ENCODE results near the gene ARL6IP1. TPM values are rescaled to one million over a fixed set of nuclear protein-coding genes. Genes with fewer than 3 reads are reported as not detected.
A peak's percentile ranks its signal among the peaks of the same experiment; 100 is the strongest.

ARL6IP1 gene
- total and polyA plus RNA-seq, 2 of the 13 experiments (the other 11 are each of a cell fraction or from before 2014, with no cell fraction given) = 263 to 373 TPM

DNA sequence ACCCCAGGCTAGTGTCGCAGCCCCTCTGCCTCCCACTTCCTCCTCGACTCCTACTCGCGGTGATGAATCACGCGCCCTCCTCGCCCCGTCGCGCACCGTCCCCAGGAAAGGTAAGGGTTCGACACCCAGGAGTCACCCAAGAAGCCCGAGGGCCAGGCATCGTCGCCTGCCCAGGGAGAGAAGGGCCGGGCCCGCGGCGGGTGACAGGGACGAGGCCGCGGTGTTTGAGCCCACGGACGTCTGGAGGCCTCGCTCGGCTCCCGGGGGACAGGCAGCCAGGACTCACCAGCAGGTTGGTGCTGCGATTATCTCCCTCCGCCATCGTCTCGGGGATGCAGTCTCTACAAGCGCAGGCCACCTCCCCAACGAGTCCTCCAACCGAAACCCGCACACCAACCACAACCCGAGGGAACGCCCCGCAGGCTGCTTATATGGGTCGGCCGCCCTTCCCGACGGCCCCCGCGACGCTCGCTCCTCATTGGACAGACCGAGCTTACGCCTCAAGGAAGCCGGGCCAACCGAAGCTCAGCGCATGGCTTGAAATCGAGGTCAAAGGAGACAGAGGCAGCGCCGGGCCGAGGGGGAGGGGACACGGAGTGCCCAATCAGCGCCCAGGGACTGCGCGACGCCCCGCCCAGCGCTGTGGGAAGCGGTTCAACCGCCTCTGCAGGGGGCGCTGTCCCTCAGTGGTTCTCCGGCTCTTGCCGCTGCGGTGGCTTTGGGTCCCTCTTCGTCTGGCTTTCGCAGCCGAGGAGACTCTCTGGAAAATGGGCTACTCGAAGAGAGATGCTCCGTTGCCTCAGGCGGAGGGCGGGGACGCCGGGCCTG lies at the start of gene ARL6IP1 (continued):
- TF ChIP-seq, protein P1, sequence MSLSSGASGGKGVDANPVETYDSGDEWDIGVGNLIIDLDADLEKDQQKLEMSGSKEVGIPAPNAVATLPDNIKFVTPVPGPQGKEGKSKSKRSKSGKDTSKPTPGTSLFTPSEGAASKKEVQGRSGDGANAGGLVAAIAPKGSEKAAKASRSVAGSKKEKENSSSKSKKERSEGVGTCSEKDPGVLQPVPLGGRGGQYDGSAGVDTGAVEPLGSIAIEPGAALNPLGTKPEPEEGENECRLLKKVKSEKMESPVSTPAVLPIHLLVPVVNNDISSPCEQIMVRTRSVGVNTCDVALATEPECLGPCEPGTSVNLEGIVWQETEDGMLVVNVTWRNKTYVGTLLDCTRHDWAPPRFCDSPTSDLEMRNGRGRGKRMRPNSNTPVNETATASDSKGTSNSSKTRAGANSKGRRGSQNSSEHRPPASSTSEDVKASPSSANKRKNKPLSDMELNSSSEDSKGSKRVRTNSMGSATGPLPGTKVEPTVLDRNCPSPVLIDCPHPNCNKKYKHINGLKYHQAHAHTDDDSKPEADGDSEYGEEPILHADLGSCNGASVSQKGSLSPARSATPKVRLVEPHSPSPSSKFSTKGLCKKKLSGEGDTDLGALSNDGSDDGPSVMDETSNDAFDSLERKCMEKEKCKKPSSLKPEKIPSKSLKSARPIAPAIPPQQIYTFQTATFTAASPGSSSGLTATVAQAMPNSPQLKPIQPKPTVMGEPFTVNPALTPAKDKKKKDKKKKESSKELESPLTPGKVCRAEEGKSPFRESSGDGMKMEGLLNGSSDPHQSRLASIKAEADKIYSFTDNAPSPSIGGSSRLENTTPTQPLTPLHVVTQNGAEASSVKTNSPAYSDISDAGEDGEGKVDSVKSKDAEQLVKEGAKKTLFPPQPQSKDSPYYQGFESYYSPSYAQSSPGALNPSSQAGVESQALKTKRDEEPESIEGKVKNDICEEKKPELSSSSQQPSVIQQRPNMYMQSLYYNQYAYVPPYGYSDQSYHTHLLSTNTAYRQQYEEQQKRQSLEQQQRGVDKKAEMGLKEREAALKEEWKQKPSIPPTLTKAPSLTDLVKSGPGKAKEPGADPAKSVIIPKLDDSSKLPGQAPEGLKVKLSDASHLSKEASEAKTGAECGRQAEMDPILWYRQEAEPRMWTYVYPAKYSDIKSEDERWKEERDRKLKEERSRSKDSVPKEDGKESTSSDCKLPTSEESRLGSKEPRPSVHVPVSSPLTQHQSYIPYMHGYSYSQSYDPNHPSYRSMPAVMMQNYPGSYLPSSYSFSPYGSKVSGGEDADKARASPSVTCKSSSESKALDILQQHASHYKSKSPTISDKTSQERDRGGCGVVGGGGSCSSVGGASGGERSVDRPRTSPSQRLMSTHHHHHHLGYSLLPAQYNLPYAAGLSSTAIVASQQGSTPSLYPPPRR (CRISPR knock-in tag; IDR thresholded peaks at IDR 0.05; ENCODE audit: borderline replicate concordance) = peak; percentile 94
- TF ChIP-seq ZNF30 (CRISPR knock-in tag; IDR thresholded peaks at IDR 0.05) = 0 out of 2 replicates have a peak, but pooled peaks have one; percentile 88
- TF ChIP-seq BRD4 (CRISPR knock-in tag; IDR thresholded peaks at IDR 0.05) = peak; percentile 90
- TF ChIP-seq, protein P2, sequence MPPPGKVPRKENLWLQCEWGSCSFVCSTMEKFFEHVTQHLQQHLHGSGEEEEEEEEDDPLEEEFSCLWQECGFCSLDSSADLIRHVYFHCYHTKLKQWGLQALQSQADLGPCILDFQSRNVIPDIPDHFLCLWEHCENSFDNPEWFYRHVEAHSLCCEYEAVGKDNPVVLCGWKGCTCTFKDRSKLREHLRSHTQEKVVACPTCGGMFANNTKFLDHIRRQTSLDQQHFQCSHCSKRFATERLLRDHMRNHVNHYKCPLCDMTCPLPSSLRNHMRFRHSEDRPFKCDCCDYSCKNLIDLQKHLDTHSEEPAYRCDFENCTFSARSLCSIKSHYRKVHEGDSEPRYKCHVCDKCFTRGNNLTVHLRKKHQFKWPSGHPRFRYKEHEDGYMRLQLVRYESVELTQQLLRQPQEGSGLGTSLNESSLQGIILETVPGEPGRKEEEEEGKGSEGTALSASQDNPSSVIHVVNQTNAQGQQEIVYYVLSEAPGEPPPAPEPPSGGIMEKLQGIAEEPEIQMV (CRISPR knock-in tag; IDR thresholded peaks at IDR 0.05; ENCODE audit: low read depth) = peak; percentile 90
- peak; percentile 100 for TF ChIP-seq REPIN1 (CRISPR knock-in tag; IDR thresholded peaks at IDR 0.05; ENCODE audit: borderline replicate concordance, low read depth)
- TF ChIP-seq ZNF24 (IDR thresholded peaks at IDR 0.05) = no peak; the same call in none of the 2 replicates
- TF ChIP-seq ZSCAN12 (CRISPR knock-in tag; IDR thresholded peaks at IDR 0.05) = peak; percentile 94
- TF ChIP-seq, protein P3, sequence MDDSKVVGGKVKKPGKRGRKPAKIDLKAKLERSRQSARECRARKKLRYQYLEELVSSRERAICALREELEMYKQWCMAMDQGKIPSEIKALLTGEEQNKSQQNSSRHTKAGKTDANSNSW (CRISPR knock-in tag; IDR thresholded peaks at IDR 0.05; ENCODE audit: borderline replicate concordance) = peak; percentile 69; the same call in 1 of the 2 replicates
- TF ChIP-seq, protein P4, sequence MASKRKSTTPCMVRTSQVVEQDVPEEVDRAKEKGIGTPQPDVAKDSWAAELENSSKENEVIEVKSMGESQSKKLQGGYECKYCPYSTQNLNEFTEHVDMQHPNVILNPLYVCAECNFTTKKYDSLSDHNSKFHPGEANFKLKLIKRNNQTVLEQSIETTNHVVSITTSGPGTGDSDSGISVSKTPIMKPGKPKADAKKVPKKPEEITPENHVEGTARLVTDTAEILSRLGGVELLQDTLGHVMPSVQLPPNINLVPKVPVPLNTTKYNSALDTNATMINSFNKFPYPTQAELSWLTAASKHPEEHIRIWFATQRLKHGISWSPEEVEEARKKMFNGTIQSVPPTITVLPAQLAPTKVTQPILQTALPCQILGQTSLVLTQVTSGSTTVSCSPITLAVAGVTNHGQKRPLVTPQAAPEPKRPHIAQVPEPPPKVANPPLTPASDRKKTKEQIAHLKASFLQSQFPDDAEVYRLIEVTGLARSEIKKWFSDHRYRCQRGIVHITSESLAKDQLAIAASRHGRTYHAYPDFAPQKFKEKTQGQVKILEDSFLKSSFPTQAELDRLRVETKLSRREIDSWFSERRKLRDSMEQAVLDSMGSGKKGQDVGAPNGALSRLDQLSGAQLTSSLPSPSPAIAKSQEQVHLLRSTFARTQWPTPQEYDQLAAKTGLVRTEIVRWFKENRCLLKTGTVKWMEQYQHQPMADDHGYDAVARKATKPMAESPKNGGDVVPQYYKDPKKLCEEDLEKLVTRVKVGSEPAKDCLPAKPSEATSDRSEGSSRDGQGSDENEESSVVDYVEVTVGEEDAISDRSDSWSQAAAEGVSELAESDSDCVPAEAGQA (IDR thresholded peaks at IDR 0.05; ENCODE audit: low read depth) = peak; percentile 70; the same call in 1 of the 2 replicates
- TF ChIP-seq, protein P4 (CRISPR knock-in tag; IDR thresholded peaks at IDR 0.05; ENCODE audit: borderline replicate concordance) = peak; percentile 72
- no peak for TF ChIP-seq CEBPB (IDR thresholded peaks at IDR 0.05; ENCODE audit: borderline replicate concordance, low read depth, low read length)
- TF ChIP-seq RBM39 (IDR thresholded peaks at IDR 0.05; ENCODE audit: low read depth, low read length, poor library complexity, severe bottlenecking) = peak; percentile 100
- TF ChIP-seq TBP (CRISPR knock-in tag; IDR thresholded peaks at IDR 0.05) = 0 out of 2 replicates have a peak, but pooled peaks have one; percentile 86
- TF ChIP-seq ZNF292 (CRISPR knock-in tag; IDR thresholded peaks at IDR 0.05; ENCODE audit: borderline replicate concordance, low read depth) = peak; percentile 49; the same call in 1 of the 2 replicates
- peak; percentile 96 for TF ChIP-seq ZNF776 (CRISPR knock-in tag; IDR thresholded peaks at IDR 0.05)
